ENCODE measurements around the gene RNF187.

Gene RNF187

DNA sequence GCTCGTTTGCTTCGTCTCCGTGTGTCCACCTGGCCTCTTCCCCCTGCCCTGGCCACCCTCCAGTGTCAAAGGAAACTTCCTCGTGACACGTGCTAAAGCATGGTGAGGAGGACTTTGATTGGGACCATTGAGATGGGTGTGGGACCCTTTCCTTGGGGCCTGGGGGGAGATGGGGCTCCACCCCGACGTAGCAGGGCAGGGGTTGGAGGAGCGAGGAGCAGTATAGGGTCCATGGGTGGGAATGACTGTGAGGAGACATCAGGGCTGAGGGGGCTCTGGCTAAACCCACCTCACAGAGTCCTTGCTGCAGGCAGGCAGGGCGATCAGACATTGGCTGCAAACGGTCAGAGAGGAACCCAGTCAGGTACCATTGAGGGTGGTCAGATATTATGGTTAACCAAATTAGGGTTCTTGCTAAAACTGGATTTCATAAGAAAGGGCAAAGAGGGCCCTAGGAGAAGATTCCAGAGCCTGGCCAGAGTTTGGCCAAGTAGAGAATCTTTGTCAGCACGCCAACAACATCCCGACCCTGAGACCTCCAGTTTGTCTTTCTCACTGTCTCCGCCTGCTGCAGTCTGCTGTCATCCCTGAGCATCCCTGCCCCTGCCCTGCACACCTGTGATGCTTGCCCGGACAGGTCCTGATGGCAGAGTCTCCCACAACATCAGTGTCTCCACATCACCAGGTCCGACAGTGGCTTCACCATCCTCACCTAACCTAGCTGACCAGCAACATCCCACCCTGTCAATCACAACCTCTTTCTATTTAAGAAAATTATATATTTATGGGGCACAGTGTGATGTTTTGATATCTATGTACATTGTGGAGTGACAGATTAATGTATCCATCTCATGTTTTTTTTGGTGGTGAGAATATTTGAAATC is 8.0 kb downstream of the RNF187 start:
- TF ChIP-seq, protein P1, sequence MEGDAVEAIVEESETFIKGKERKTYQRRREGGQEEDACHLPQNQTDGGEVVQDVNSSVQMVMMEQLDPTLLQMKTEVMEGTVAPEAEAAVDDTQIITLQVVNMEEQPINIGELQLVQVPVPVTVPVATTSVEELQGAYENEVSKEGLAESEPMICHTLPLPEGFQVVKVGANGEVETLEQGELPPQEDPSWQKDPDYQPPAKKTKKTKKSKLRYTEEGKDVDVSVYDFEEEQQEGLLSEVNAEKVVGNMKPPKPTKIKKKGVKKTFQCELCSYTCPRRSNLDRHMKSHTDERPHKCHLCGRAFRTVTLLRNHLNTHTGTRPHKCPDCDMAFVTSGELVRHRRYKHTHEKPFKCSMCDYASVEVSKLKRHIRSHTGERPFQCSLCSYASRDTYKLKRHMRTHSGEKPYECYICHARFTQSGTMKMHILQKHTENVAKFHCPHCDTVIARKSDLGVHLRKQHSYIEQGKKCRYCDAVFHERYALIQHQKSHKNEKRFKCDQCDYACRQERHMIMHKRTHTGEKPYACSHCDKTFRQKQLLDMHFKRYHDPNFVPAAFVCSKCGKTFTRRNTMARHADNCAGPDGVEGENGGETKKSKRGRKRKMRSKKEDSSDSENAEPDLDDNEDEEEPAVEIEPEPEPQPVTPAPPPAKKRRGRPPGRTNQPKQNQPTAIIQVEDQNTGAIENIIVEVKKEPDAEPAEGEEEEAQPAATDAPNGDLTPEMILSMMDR (IDR thresholded peaks at IDR 0.05), result no peak
- peaks cover 31% of the 10 kb centered on the region for H3K36me3 ChIP-seq

DNA sequence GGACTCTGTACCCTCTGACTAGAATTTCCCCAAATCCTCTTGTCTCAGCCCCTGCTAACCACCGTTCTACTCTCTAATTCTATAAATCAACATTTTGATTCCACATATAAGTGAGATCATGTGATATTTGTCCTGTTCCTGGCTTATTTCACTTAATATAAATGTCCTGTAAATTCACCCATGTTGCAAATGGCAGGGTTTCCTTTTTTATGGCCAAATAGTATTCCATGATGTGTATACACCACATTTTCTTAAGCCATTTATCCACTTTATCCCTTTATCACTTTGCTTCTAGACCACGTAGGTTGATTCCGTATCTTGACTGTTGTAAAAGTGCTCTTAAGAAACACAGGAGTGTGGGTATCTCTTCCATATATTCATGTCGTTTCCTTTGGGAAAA is 8.9 kb downstream of the RNF187 start:
- Histone ChIP-seq H3K4me3 (ENCODE audit: low read depth in 1 of 2, low read length in 1 of 2) (no peak overlapping the region), H3K36me3 (peaks cover 23% of the 10 kb centered on the region), H3K4me1 (ENCODE audit: control insufficient read depth in 1 of 2, insufficient read depth in 1 of 2, low read depth in 1 of 2, low read length in 1 of 2) (peaks cover 8 to 13% of the 10 kb centered on the region in 2 experiments), H3K9me3 (no peaks in the 10 kb centered on the region), H3K27ac (no peak overlapping the region), H3K27me3 (peaks cover 1% of the 10 kb centered on the region)
- TF ChIP-seq, protein P1 (IDR thresholded peaks at IDR 0.05), result no peak

More for the DNA sequence above, 8.0 kb downstream of the RNF187 start:
- Histone ChIP-seq H3K9me3 (no peaks in the 10 kb centered on the region), H3K27me3 (no peaks in the 10 kb centered on the region), H3K27ac (no peak overlapping the region), H3K4me1 (ENCODE audit: control insufficient read depth in 1 of 2, insufficient read depth in 1 of 2, low read depth in 1 of 2, low read length in 1 of 2) (peaks cover 0 to 5% of the 10 kb centered on the region in 2 experiments), H3K4me3 (ENCODE audit: low read depth in 1 of 2, low read length in 1 of 2) (no peak overlapping the region)

DNA sequence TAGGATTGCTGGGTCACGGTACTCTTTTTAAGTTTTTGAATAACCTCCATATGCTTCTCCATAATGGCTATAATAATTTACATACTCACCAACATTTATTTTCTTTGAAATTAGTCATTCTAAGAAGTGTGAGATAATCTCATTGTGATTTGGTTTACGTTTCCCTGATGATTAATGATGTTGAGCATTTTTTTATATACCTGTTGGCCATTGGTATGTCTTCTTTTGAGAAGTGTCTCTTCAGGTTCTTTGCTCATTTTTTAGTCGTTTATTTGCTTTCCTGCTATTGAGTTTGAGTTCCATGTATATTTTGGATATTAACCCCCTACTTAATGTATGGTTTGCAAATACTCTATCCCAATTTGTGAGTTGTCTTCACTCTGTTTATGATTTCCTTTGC is 9.3 kb downstream of the RNF187 start:
- TF ChIP-seq, protein P1 (IDR thresholded peaks at IDR 0.05), result no peak
- Histone ChIP-seq H3K27ac (no peak overlapping the region), H3K4me3 (ENCODE audit: low read depth in 1 of 2, low read length in 1 of 2) (no peak overlapping the region), H3K9me3 (no peaks in the 10 kb centered on the region), H3K36me3 (peaks cover 23% of the 10 kb centered on the region), H3K27me3 (peaks cover 5% of the 10 kb centered on the region), H3K4me1 (ENCODE audit: control insufficient read depth in 1 of 2, insufficient read depth in 1 of 2, low read depth in 1 of 2, low read length in 1 of 2) (peaks cover 12 to 15% of the 10 kb centered on the region in 2 experiments)

DNA sequence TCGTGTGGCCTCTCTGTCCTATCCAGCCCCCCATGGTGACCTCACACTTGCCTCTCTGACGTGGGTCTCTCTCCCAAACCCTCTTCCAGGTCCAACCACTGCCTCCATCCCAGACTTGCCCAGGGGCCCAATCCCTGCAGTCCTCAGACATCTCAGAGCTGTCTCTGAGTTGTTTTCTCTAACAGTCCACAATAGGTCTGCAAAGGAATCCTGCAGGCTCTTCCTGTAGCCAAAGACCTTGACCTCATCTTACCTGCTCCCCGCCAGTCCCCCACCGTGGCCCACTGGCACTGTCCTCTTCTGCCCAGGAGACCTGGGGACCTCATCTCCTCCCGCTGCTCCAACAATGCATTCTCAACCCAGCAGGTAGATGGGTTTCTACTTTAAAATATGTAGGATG is 10.0 kb downstream of the RNF187 start:
- H3K27ac ChIP-seq, result no peak overlapping the region
- peaks cover 12 to 15% of the 10 kb centered on the region in 2 experiments for H3K4me1 ChIP-seq (ENCODE audit: control insufficient read depth in 1 of 2, insufficient read depth in 1 of 2, low read depth in 1 of 2, low read length in 1 of 2)
- TF ChIP-seq, protein P1 (IDR thresholded peaks at IDR 0.05), result no peak
- no peaks in the 10 kb centered on the region for H3K9me3 ChIP-seq
- peaks cover 6% of the 10 kb centered on the region for H3K27me3 ChIP-seq
- H3K36me3 ChIP-seq, result peaks cover 23% of the 10 kb centered on the region
- H3K4me3 ChIP-seq (ENCODE audit: low read depth in 1 of 2, low read length in 1 of 2), result no peak overlapping the region

DNA sequence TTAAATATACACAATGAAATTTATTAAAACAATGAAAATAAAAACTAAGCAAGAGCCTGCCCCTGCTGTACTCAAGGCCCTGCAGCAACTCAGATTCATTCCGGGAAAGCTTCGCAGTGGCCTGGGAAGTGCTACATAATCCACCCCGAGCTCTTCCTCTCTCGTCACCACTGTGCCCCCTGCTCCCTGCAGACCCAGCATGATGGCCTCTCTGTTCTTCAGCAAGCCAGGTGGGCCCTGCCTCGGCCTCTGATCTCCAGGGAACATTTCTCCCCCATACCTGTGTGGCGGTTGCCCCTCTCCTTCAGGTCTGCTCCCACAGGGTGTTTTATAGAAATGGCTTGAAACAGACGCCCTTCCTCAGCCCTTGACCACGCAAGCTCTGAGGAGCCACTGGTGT is 10.6 kb downstream of the RNF187 start:
- Histone ChIP-seq H3K4me1 (ENCODE audit: control insufficient read depth in 1 of 2, insufficient read depth in 1 of 2, low read depth in 1 of 2, low read length in 1 of 2) (peaks cover 12 to 15% of the 10 kb centered on the region in 2 experiments), H3K27me3 (peaks cover 6% of the 10 kb centered on the region), H3K27ac (no peak overlapping the region), H3K4me3 (ENCODE audit: low read depth in 1 of 2, low read length in 1 of 2) (no peak overlapping the region), H3K36me3 (peaks cover 22% of the 10 kb centered on the region), H3K9me3 (no peaks in the 10 kb centered on the region)
- TF ChIP-seq, protein P1 (IDR thresholded peaks at IDR 0.05), result no peak

Measured in neutrophil (primary cell).